ENCODE results near the gene UCK1. TPM values are rescaled to one million over a fixed set of nuclear protein-coding genes. Genes with fewer than 3 reads are reported as not detected.

UCK1 gene
- total RNA-seq, 4 donors from 2014 or later = 32.7 to 45.7 (median 41.8) TPM

GRCh38 chr9:131474711-131475110, 56.4 kb downstream of the UCK1 start:
- DNase-seq (ENCODE audit: low spot score in 2 of 2) = no peak
- Histone ChIP-seq H3K27ac (no peak overlapping the region), H3K4me3 (no peak overlapping the region), H3K27me3 (no peaks in the 10 kb centered on the region), H3K36me3 (peaks cover 11 to 100% (median 38%) of the 10 kb centered on the region in 3 donors), H3K9me3 (no peaks in the 10 kb centered on the region), H3K4me1 (no peaks in the 10 kb centered on the region)
- 83 to 88% methylated on average over 16 of the region's 16 CpGs for WGBS, 2 donors
- TF ChIP-seq CTCF (IDR thresholded peaks at IDR 0.05) = no peak
- TF ChIP-seq EP300 (IDR thresholded peaks at IDR 0.05) = no peak
- no peak for TF ChIP-seq POLR2A (IDR thresholded peaks at IDR 0.05)

GRCh38 chr9:131473891-131474290, 57.2 kb downstream of the UCK1 start:
- no peak overlapping the region for H3K27ac ChIP-seq
- 74 to 76% methylated on average over 10 of the region's 10 CpGs for WGBS, 2 donors
- no peak for TF ChIP-seq POLR2A (IDR thresholded peaks at IDR 0.05)
- TF ChIP-seq EP300 (IDR thresholded peaks at IDR 0.05) = no peak
- TF ChIP-seq CTCF (IDR thresholded peaks at IDR 0.05) = no peak
- no peaks in the 10 kb centered on the region for H3K27me3 ChIP-seq
- H3K36me3 ChIP-seq = peaks cover 11 to 100% (median 38%) of the 10 kb centered on the region in 3 donors
- no peak for DNase-seq (ENCODE audit: low spot score in 2 of 2)
- no peaks in the 10 kb centered on the region for H3K9me3 ChIP-seq
- H3K4me3 ChIP-seq = no peak overlapping the region
- no peaks in the 10 kb centered on the region for H3K4me1 ChIP-seq

Small RNA genes within 50 kb of the gene (small RNA-seq; reads per million reads assigned to genes)
- not detected for gene SNORD62A
- not detected for gene SNORD62B

Other genes starting within 250 kb of the UCK1 start
- gene PLPP7, start 241.5 kb downstream of the UCK1 start, total RNA-seq = 10 to 100 TPM; 14.4 to 24.6 (median 21.5) TPM
- gene PRRC2B, start 137.2 kb downstream of the UCK1 start, total RNA-seq = 100 to 1,000 TPM in 3 of 4 donors, 10 to 100 TPM in 1; 94.8 to 236 (median 174) TPM
- gene POMT1, start 28.3 kb downstream of the UCK1 start, total RNA-seq = 10 to 100 TPM; 33.3 to 45.9 (median 38.0) TPM
- gene PRRT1B, start 14.3 kb upstream of the UCK1 start, total RNA-seq = not detected
- gene RAPGEF1, start 208.8 kb upstream of the UCK1 start, total RNA-seq = 10 to 100 TPM; 32.0 to 57.3 (median 38.9) TPM